GM12874 (cell line): ENCODE data around the gene SLC25A12.

Experiments used
- CTCF ChIP-seq: IDR thresholded peaks from 2 replicates; pipeline ENCODE4 v1.5.1; 2011; ENCODE audit warnings: low read depth, mild to moderate bottlenecking, control low read depth, low read length, moderate library complexity; ENCODE audit not compliant: insufficient read depth

SLC25A12 gene

DNA sequence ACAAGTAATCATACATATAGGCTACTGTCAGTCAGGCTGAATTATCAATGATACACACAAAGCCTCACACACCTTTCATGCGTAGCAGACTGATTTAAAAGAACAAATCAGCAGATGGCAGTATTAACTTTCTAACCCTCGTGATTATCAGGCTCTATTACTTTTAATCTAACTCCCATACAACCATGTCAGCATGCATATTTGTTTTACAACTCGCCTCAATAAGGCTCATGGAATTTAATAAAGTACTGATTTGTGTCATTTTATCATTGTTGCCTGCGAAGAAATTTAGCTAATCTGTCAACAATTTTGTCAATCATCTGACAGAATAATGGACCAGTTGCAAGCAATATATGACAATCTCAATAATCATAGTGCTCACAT is 82.8 kb downstream of the SLC25A12 start:
- TF ChIP-seq CTCF: no peak

DNA sequence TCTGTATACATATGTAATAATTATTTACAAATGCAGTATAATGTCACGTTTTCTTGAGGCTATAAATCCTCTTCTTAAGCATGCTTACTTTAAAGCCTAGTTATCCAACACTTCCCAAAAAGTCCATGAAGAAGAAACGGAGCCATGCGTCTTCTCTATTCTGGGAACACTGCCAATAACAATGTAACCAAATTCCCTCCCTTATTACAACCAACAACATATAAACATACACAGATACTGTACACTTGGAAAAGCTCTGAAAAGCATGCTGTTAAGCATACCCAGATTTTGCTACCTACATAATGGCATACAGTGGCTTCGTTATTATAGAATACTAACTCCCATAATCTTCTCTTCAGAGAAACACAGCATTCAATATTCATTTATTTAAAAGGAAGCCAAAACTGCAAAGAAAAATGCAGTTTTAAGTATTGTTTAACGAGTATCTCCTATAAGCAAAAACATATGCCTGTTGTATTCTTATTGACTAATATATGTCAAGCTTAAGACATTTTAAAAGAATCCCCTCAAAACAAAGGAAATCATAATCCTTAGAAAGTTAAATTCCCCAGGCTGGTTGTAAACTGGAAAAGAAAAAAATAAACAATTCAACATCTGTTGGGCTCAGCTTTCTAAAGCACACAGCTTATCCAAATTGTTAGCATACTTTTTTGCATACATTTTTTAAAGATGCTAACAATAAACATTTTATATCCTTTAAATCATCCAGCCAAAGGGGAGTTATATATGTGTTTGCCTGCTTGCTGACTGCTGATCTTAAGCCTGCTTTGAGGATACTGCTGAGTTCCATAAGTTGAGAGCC is 83.4 kb downstream of the SLC25A12 start:
- TF ChIP-seq CTCF: no peak

DNA sequence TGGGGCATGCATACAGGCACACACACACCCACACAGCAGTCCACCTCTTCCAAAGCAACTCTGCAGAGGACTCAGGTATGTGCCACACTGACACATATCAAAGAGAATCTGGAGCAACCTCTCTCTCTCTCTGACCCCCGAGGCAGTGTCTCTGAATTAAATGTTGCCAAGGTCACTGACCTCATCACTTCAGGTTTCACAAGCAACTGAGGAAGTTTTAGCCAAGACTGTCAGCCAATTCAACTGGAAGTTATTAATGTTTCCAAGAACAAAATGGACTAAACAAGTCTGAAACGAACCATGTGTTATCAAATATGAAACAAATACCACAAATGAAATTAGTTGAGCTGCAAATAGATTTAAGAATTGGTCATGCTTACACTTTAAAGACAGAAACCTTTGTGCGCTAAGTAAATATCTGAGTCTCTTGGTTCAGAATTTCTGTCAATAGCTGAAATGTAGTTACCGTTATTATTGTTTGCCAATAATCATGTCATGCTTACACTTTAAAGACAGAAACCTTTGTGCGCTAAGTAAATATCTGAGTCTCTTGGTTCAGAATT is 86.1 kb downstream of the SLC25A12 start:
- TF ChIP-seq CTCF: no peak

DNA sequence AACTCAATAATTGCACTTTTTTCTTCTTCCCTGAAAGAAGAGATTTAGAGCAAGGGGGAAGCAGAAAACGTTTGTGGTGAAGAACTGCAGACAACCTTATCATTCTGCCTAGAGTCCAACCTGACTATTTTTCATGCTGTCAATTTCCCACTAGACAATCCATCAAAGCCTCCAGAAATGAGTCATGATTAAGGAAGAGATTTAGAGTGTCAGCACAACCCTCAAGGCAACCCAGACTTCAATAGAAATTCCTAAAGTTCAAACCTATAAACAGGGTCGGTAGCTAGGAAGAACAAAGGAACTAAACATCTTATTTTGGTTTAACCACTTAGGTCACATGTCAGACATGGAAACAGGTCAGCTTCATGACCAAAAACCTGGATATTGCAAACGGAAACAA is 86.9 kb downstream of the SLC25A12 start:
- no peak for TF ChIP-seq CTCF

DNA sequence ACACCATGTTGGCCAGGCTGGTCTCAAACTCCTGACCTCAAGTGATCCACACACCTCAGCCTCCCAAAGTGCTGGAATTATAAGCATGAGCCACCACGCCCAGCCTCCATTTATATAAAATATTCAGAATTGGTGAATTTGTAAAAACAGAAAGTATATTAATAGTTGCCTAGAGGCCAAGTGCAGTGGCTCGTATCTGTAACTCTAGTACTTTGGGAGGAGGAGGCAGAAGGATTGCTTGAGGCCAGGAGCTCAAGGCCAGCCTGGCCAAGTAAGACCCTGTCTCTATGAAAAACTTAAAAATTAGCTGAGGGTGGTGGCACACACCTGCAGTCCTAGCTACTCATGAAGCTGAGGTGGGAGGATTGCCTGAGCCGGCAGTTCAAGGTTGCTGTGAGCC is 89.6 kb downstream of the SLC25A12 start:
- TF ChIP-seq CTCF: no peak

DNA sequence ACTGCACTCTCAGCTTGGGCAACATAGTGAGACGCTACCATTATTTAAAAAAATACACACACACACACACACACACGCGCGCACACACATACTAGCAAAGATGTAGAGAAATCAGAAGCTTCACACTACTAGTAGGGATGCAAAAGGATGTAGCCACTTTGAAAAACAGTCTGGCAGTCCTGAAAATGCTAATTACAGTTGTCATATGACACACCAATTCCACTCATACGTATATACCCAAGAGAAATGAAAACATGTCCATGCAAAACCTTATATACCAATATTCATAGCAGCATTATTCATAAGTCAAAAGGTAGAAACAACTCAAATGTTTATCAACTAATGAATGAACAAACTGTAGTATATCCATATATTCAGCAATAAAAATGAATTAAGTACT is 90.3 kb downstream of the SLC25A12 start:
- no peak for TF ChIP-seq CTCF

DNA sequence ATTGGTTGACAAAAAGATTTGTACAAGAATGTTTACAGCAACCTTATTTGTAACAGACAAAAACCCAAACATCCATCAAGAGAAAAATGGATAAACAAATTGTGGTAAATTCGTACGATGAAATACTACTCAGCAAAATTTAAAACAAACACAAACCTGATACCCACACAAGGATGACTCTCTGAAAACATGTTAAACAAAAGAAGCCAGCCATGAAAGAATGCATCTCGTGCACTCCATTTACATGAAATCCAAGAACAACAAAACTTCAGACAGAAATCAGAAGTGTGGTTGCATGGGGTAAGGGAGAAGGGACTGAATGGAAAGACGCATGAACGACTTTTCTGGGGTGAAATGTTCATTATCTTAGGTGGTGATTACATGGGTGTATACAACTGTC is 93.4 kb downstream of the SLC25A12 start:
- no peak for TF ChIP-seq CTCF
